ENCODE data around the gene OTULIN. TPM values are rescaled to one million over a fixed set of nuclear protein-coding genes. Genes with fewer than 3 reads are reported as not detected.

Gene OTULIN
- total and polyA plus RNA-seq, 2 experiments from 2014 or later: 24.3 to 43.9 TPM

GRCh38 chr5:14644623-14645237 is 19.8 kb upstream of the OTULIN start:
- H3K9me3 Mint-ChIP-seq: no peaks in the 10 kb centered on the region
- Histone ChIP-seq H3F3A (replicated peaks; ENCODE audit: low read depth) (no peaks in the 10 kb centered on the region), H3K79me2 (replicated peaks; ENCODE audit: insufficient read depth) (no peaks in the 10 kb centered on the region), H4K20me1 (replicated peaks; ENCODE audit: insufficient read depth) (no peaks in the 10 kb centered on the region), H2AFZ (peak overlapping the region; percentile 49; the same call in 1 of the 2 replicates), H3K36me3 (ENCODE audit: insufficient read depth) (no peaks in the 10 kb centered on the region), H3K4me3 (no peak overlapping the region), H3K4me2 (no peak overlapping the region), H3K9me2 (ENCODE audit: insufficient read depth) (no peaks in the 10 kb centered on the region), H3K27me3 (ENCODE audit: insufficient read depth) (no peaks in the 10 kb centered on the region), H3K4me1 (ENCODE audit: insufficient read depth) (no peaks in the 10 kb centered on the region; the same call in 1 of the 2 replicates), H3K27ac (ENCODE audit: low read depth) (no peak overlapping the region)
- peak; percentile 80 for ATAC-seq
- DNase-seq (ENCODE audit: low spot score): peak; percentile 11
- no peak overlapping the region for H3K27ac Mint-ChIP-seq
- H3K4me1 Mint-ChIP-seq: peaks cover 10% of the 10 kb centered on the region; the same call in 2 of the 3 replicates
- no peak overlapping the region for H3K4me3 Mint-ChIP-seq
- no peaks in the 10 kb centered on the region for H3K27me3 Mint-ChIP-seq (ENCODE audit: insufficient read depth, low read depth, poor library complexity)
- TF ChIP-seq ZNF462 (CRISPR knock-in tag; IDR thresholded peaks at IDR 0.05) (no peak), POLR2AphosphoS5 (IDR thresholded peaks at IDR 0.05; ENCODE audit: low read depth) (no peak), ETS1 (IDR thresholded peaks at IDR 0.05) (no peak), STAT1 (IDR thresholded peaks at IDR 0.05; ENCODE audit: unreplicated experiment) (no peak), CTCF (conservative IDR thresholded peaks at IDR 0.05; ENCODE audit: low read depth in 2 of 2) (no peak), ZNF114 (CRISPR knock-in tag; IDR thresholded peaks at IDR 0.05) (no peak), JUNB (IDR thresholded peaks at IDR 0.05; ENCODE audit: unreplicated experiment) (no peak), NANOG (IDR thresholded peaks at IDR 0.05; ENCODE audit: borderline replicate concordance) (no peak), CREB1 (CRISPR knock-in tag; IDR thresholded peaks at IDR 0.05; ENCODE audit: low read depth) (no peak), ZNF331 (CRISPR knock-in tag; IDR thresholded peaks at IDR 0.05; ENCODE audit: low read depth) (no peak), EZH2phosphoT487 (IDR thresholded peaks at IDR 0.05; ENCODE audit: unreplicated experiment) (no peak), REST (IDR thresholded peaks at IDR 0.05; ENCODE audit: unreplicated experiment) (no peak), EZH2 (IDR thresholded peaks at IDR 0.05; ENCODE audit: low read depth, unreplicated experiment) (no peak)
- H3K36me3 Mint-ChIP-seq (ENCODE audit: low read depth): no peaks in the 10 kb centered on the region

Data from GM23338 (cell line).